ENCODE measurements around the gene KRTAP12-4.

DNA sequence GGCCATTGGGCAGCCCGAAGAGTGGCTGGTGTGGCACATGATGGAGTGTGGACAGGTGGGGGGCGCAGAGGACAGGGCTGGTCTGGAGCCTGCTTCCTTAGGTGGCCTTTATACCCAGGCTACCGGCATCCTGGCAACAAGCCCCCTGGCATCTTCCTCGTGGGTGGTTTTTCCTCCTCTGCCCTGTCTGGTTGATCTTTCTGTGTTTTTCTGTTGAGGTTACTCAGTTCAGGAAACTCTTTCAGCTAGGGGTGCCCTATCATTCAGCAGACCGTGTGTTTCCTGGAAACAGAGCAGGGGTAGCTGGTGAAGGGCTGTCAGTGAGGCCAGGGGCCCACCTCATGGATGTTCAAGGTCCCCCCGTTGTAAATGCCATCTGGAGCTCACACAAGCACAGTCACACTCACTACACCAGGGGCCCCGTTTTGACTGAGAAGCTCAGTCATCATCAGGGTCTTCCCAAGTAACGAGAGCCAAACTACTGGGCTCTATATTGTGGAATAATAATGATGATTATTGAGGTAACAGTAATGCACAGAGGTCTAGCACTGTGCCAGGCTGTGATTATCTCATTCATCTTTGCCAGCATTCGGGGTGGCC lies at the start of gene KRTAP12-4:
- TF ChIP-seq EZH2 (IDR thresholded peaks at IDR 0.05; ENCODE audit: borderline replicate concordance, low read length), result no peak
- TF ChIP-seq, protein P1, sequence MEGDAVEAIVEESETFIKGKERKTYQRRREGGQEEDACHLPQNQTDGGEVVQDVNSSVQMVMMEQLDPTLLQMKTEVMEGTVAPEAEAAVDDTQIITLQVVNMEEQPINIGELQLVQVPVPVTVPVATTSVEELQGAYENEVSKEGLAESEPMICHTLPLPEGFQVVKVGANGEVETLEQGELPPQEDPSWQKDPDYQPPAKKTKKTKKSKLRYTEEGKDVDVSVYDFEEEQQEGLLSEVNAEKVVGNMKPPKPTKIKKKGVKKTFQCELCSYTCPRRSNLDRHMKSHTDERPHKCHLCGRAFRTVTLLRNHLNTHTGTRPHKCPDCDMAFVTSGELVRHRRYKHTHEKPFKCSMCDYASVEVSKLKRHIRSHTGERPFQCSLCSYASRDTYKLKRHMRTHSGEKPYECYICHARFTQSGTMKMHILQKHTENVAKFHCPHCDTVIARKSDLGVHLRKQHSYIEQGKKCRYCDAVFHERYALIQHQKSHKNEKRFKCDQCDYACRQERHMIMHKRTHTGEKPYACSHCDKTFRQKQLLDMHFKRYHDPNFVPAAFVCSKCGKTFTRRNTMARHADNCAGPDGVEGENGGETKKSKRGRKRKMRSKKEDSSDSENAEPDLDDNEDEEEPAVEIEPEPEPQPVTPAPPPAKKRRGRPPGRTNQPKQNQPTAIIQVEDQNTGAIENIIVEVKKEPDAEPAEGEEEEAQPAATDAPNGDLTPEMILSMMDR (IDR thresholded peaks at IDR 0.05; ENCODE audit: low read length), result no peak

All from OCI-LY1 (cell line).